Stimulated activated naive CD4-positive, alpha-beta T cell (primary cell): ENCODE measurements around the gene POLE2.
"Not testable (repeated sequence)": the region's sequence is repeated elsewhere in the genome, so short reads cannot be mapped to it uniquely, and the experiment has no call there.

Experiments
- DNase-seq, 6 experiments: peaks; one replicate each; lab custom pipeline; 2025; lab: John Stamatoyannopoulos, UW

Gene POLE2

GRCh38 chr14:49659526-49660455 lies 28.2 kb downstream of the POLE2 start:
- DNase-seq = no peak

GRCh38 chr14:49657500-49657899 lies 30.5 kb downstream of the POLE2 start:
- not testable (repeated sequence) for DNase-seq

GRCh38 chr14:49654511-49654910 lies 33.5 kb downstream of the POLE2 start:
- DNase-seq = no peak

GRCh38 chr14:49653508-49653907 lies 34.5 kb downstream of the POLE2 start:
- DNase-seq = no peak

- DNase-seq = no peak
These were observed 45.9 kb downstream of the POLE2 start for GRCh38 chr14:49642163-49642562.

GRCh38 chr14:49641697-49642129 lies 46.3 kb downstream of the POLE2 start:
- no peak for DNase-seq

GRCh38 chr14:49640540-49641417 lies 47.2 kb downstream of the POLE2 start:
- no peak for DNase-seq

GRCh38 chr14:49637534-49638078 lies 50.4 kb downstream of the POLE2 start:
- no peak for DNase-seq

GRCh38 chr14:49636866-49637265 lies 51.1 kb downstream of the POLE2 start:
- DNase-seq = no peak

- peak; percentile 58 to 89 (median 68) for DNase-seq
These were observed 53.3 kb downstream of the POLE2 start, which contains the start of gene DNAAF2 for GRCh38 chr14:49634547-49635334. Gene DNAAF2 (minus strand): TSS chr14:49635244. CDS start chr14:49635149, 95 bp downstream.

- peak; percentile 85 to 92 (median 90) for DNase-seq
These were observed 54.1 kb downstream of the POLE2 start for GRCh38 chr14:49633640-49634546.

GRCh38 chr14:49623941-49624839 lies 63.8 kb downstream of the POLE2 start:
- no peak for DNase-seq

GRCh38 chr14:49623387-49623786 lies 64.6 kb downstream of the POLE2 start:
- DNase-seq = no peak

GRCh38 chr14:49622022-49622607 lies 65.9 kb downstream of the POLE2 start:
- DNase-seq = no peak

GRCh38 chr14:49621114-49621881 lies 66.7 kb downstream of the POLE2 start:
- DNase-seq = peak in 5 of 6 experiments; percentile 18 to 62 (median 51)

GRCh38 chr14:49620182-49621113 lies 67.6 kb downstream of the POLE2 start, which contains the start of the genes MGAT2 and RPL36AL:
Gene MGAT2 (plus strand): TSS chr14:49620799. CDS start chr14:49621269, 470 bp downstream.
Gene RPL36AL (minus strand): TSS chr14:49620626. CDS start chr14:49619104, 1,522 bp downstream.
- DNase-seq = peak; percentile 87 to 96 (median 92)

GRCh38 chr14:49619730-49620129 lies 68.3 kb downstream of the POLE2 start:
- no peak for DNase-seq
